Ammon's horn (tissue), 1 donor: ENCODE data around the gene SWI5.
"Not testable (repeated sequence)": the region's sequence is repeated elsewhere in the genome, so short reads cannot be mapped to it uniquely, and the experiment has no call there.

Experiments used
- DNase-seq: peaks from one replicate; pipeline ENCODE4 v3.0.0-alpha.2; 2016; ENCODE audit warnings: low spot score

Gene SWI5

DNA sequence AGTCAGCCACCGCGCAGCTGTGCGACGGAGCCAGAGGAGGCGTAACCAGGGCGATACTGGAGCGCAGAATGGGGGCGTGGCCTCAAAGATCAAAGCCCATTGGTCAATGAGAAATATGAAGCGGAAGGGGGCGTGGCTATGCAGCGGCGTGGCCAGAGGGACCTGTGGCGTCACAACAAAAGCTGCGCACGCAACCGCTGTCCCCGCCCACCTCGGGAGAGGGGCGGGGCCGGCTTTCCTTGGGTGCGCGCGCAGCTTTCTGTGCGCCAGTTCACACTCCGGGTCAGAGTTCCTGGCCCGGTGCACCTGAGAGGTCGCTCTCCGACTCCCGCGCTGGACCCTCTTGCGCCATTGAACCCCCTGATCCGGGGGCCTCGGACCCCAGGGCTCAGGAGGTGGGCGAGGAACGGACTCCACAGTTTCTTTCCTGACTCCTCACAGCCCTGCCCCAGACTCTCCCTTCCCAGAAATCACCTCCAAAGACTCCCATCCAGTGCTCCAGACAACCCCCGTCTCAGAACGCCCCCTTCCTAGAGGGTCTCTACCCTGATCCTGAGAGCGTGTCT, at the start of gene SWI5:
SWI5 (plus strand) TSS at position 269 of the 566 bp plus-strand sequence.
- DNase-seq: peak; percentile 99

DNA sequence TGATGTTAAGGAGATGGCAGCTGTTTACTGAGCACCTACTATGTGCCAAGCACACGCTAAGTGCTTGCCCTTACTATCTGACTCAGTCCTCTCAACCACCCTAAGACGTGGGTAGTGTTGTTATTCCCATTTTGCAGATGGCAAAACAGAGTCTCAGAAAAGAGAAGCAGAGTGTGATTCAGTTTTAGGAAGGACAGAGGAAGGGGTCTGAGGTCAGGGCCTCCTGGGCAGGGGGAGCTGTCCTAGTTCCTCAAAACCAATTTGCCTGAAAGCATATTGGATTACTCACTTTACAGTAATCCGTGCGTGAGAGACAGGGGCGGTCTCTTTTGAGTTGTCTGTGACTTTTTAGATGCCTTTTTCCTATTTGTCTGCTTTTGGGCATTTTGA, 49.7 kb upstream of the SWI5 start:
- no peak for DNase-seq

DNA sequence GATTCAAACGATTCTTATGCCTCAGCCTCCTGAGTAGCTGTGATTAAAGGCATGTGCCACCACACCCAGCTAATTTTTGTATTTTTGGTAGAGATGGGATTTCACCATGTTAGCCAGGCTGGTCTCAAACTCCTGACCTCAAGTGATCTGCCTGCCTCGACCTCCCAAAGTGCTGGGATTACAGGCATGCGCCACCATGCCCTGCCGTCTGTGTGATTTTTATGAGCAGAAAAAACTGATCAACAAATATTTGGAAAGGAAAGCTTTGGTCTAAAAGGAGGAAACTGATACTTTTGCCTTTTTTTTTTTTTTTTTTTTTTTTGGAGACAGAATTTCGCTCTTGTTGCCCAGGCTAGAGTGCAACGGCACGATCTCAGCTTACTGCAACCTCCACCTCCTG, 45.2 kb upstream of the SWI5 start:
- not testable (repeated sequence) for DNase-seq

DNA sequence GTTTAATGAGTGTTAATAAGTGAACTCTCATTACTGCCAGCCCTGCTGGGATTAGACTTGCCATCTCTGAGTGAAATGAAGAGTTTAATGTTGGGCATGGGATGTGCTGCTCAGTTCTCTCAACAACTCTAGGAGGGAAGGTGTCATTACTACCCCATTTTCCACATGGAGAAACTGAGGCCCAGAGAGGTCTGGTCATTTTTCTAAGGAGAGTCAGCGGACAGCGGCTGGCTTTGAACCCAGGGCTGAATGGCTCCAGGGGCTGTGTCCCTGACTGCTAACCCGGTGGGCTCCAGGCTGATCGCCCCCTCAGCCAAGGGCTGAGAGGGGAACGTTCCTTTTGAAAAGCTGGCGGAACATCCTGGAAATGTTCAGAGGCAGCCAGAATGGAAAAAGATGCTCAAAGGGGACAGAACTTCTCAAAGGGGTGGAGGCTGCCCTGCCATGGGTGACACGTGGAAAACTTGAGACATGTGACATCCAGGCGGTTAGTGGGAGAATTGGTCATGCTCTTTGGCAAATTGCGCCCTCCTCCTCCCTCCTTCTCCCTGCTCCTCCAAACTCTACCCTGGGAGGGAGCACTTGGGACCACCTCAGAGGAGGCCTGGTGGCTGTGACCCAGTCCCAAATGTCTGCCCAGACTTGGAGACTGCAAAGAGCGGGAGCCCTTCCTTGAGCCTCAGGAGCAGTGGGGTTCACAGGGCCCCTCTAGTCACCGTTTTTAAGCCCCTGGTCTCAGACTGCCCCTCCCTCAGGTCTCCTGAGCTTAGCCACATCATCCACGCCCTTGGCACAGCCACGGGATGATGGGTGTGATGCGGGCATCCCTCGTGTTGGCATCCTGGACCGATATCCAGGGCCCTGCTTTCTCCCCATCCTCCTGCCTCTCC, 44.2 kb upstream of the SWI5 start:
- DNase-seq: no peak

DNA sequence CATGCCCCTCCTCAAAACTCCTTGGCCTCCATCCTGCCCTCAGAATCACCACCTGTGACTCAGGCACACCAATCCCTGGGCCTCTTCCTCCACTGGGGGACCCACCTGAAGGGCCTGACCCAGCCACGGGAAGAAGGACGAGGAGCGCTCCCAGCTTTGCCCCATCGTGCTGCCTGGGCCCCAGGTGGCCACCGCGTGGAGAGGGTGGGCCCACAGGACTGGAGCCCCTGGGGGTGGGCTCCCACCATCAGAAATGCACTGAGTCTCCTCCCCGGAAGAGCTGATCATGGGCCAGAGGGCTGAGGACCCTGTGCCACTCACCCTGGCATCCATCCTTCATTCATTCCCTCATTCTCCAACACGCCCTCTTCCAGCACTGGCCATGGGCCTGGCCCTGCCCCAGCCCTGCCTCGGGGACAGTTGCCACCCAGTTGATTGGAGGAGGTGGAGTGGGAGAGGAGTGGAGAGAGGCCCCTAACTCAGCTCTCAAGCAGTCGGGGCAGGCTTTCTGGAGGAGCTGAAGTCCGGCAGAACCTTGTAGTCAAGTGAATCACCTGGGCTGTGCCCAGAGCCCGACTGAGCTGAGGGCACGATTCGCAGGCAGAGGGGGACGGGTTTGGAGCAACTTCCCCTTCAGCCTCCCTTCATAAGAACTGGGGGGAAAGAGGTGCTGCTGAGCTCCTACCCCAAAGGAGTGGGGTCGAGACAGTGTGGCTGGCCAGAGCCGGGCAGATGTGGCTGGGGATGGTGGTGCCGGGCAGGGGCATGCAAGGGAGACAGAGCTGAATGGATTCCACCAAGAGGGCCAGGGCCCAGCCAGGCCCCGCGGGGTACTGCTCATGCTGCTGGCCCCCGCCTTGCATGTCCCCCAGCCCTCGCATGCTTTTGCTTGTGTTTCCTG, 43.3 kb upstream of the SWI5 start:
- no peak for DNase-seq

DNA sequence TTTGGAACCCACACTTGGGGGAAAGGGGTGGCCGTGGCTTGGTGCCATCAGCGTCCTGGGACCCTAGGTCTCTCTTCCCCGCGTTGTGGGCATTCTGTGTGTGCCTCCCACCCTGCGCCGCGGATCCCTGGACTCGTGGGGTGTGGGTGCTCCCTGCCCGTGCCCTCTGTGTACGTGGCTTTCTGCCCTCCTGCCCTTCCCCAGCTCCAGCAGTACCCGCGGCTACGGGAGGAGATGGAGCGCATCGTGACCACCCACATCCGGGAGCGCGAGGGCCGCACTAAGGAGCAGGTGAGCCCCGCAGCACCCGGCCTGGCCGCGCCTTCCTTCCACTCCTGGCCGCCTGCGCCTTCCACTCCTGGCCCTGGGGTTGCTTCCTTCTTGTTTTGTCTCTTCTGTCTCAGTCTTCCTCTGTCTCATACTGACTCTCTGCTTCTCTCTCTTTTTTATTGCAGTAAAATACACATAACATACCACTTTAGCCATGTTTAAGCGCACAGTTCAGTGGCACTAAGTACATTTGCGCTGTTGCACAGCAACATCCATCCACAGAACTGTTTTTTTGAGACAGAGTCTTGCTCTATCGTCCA, 42.2 kb upstream of the SWI5 start:
- no peak for DNase-seq

DNA sequence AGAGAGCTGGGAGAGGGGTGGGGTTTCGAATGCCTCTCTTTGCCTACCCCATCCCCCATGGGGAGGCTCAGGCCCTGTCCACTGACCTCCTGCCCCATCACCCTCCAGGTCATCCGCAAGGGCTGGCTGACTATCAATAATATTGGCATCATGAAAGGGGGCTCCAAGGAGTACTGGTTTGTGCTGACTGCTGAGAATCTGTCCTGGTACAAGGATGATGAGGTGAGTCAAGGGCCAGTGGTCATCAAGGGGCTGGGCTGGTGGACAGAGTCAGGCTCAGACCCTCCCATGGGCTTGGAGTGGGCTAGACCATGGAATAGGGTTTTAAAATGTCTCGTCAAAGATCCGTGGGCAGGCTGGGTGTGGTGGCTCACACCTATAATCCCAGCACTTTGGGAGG, 34.0 kb upstream of the SWI5 start:
- no peak for DNase-seq

DNA sequence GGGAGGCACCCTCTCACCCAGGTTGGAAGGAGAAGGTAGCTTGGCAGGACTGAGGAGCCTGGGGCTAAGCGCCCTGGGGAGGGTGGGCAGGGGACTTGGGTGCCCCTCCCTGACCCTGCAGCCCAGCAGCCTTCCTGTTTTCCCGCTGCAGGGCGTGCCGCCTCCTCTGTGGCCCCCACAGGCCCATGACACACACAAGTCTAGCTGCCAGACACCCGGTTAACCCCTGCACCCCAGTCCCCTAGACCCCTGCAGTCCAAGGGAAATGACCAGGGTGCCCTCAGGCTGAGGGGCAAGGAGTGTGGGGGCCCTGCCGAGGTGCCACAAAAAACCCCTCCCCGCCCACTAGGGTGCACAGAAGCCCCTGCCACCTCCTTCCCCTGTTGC, 33.3 kb upstream of the SWI5 start:
- DNase-seq: no peak

DNA sequence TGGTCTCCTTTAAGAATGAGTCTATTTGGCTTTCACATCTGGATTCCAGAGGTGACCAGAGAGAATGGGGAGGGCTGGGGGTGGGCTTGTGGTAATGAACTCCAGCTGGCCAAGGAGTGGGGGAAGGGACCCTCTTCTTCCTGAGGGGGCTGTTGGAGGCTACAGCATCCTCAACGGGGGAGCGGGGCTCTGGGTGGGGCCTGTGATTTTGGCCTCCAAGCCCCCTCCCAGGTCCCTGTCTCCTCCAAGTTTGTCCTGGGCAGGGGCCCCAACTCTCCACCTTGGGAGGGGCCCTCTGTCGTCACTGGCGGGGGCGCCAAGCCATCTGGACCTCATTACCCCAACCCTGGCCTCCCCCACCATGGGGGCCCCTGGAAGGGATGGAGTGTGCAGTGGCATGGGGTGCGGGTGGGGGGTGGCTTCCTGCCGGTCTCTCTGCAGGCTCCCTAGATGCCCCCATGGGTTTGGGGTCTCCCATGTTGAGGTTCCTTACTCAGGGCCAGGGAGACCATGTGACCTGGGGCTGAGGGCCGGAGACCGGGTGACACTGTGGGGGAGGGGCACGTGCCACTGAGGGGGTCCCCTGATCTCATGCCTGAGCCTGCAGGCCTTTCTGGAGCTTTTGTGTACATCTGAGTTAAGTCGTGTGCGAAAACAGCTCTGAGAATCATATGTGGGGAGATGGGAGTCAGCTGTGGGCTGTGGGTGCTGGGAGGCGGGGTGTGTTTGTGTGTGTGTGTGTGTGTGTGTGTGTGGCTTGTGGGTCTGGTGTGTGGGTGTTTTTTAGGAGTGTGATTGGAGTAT, 32.7 kb upstream of the SWI5 start:
- DNase-seq: no peak

DNA sequence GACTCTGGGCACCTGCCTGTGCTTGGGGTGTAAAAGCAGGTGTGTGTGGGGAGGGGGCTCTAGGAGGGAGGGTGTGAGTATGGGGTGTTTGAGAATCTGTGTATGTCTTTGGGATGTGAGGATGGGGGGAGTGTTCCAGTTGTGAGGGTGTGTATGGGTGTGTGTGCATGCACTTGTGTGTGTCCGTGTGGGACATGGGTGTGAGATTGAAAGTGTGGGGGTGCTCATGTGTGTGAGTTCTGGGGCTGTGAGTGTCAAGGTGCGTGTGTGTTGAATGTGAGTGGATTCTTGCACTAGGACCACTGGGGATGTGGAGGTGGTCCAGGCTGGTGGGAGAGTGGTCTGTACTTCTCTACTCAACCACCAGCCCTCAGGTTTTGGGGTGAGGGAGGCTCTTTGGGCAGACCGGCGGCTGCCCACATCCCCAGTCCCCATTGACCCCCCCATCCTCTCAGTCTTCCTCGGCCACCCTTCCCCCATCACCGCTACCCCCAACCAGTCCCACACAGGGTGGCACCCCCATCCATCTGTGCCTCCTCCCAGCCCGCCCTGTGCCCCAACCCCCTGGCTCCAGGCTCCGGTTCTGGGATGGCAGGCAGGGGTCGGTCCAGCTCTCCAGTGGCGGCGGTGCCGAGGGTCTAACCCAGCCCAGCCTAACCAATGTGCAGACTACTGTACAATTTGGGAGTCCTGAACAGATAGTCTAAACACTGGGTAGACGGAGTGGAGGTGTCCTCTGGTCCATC, 31.8 kb upstream of the SWI5 start:
- no peak for DNase-seq

DNA sequence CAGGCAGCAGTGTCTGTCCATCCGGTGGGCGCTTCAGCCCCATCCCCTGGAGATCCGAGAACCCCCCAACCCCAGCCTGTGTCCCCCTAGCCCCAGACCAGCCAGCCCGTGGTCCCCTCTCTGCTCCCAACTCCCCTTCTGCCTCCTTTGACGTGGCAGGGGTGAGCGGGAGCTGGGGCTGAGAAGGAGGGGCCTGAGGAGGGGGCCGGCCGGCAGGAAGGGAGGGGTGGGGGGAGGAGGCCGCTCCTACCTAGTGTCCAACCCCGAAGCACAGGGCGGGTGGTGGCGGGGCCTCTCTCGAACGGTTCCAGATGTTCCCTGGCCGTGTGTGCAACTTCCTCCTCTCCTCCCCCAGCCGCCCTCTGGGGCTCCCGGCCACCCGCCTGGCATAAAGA, 31.2 kb upstream of the SWI5 start:
- DNase-seq: no peak

DNA sequence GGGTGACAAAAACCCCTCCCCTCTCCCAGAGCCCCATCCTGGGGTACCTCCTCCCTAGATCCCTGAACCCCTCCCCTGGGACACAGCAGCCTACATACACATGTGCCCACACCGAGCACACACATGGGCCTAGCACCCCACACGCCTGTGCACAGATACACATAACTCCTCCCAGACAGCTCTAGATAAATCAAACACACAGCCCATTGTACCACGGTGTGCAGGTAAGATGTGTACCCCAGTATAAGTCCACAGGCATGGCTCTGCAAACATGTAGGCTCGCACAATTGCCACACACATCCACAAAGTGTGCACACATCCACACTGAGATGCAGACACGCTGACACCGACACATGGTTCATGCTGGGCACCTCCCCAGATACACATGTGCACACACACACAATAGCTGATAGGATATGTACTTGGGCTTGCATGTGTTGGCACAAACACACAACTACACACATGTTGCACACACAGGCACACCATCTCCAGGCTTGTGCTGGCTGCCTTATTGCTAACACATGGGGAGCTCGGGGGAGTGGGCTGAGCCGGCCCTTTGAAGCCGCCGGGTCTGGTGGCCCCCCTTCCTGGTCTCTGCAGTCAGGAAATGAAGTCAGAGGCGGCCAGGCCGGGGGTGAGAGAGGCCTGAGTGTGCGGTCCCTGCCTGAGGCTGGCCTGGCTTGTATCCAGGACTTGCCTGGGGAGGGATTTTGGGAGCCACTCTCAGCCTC, 30.5 kb upstream of the SWI5 start:
- DNase-seq: no peak

DNA sequence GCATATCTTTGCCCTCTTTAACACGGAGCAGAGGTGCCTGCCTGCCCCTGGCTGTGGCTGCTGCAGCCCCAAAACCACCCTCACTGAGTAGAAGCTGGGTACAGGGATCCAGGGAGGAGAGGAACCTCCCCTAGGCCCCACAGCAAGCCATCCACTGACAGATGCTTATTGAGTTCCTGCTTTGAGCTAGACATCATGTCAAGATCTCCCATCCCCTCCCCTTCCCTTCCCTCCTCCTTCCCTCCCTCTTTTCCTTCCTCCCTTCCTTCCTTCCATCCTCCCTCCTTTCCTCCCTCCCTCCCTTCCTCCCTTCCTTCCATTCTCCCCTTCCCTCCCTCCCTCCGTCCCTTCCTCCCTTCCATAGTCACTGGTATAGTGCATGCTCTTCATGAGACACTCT, 29.6 kb upstream of the SWI5 start:
- DNase-seq: no peak

DNA sequence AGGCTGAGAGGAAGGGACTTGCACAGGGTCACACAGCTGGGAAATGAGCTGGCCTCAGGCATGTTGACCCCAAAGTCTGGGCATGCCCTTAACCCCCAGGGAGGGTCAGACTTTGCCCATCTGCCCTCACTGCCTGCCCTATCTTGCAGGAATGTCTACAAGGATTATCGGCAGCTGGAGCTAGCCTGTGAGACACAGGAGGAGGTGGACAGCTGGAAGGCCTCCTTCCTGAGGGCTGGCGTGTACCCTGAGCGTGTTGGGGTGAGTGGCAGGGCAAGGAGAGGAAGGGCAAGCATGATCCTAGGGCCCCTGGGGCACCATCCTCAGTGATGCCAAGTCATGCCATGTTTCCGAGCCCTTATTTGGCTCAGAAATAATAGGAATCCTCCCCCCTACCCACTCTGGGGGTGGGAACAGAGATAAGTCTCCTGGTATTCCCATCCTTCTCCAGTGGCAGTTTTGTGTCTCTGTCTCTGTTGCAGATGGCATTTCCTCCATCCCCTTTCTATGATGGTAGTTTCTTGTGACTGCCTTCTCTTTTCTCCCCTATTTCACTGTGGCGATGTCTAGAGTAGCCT, 28.8 kb upstream of the SWI5 start:
- no peak for DNase-seq

DNA sequence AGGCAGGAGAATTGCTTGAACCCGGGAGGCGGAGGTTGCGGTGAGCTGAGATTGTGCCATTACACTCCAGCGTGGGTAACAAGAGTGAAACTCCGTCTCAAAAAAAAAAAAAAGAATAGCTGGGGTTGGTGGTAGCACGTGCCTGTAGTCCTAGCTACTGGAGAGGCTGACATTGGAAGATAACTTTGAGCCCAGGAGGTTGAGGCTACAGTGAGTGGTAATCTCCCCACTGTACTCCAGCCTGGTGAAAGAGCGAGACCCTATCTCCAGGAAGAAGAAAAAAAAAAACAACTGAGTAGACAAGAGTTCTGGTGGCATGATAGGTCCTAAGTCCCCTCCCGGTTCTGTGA, 26.5 kb upstream of the SWI5 start:
- no peak for DNase-seq

DNA sequence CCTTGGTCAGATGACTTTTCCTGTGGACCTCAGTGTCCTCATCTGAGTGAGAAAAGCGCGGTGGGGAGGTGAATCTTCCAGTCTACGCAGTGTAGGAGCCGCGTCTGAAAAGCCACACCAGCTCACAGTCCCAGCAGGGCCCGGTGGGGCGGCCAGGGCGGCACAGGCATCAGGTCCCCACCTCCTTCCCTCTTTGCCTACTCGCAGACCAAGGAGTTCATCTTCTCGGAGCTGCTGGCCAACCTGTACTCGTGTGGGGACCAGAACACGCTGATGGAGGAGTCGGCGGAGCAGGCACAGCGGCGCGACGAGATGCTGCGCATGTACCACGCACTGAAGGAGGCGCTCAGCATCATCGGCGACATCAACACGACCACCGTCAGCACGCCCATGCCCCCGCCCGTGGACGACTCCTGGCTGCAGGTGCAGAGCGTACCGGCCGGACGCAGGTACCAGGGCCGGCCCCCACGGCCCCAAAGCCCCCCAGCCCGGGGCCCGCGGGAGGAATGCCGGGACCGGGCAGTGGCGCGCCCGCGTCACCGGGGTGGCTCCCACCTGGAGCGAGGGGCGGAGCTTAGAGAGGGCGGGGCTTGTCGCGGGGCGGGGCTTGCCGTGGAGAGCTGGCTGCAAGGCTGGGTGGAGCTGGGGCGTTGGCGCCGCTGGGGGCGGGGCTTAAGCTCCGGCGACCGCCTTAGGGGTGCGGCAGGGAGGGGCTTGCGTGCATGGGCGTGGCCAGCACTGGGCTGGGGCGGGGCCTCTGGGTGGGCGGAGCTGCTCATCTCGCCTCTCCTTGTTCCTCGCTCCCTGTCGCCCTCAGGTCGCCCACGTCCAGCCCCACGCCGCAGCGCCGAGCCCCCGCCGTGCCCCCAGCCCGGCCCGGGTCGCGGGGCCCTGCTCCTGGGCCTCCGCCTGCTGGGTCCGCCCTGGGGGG, 25.9 kb upstream of the SWI5 start:
- DNase-seq: peak; percentile 70

DNA sequence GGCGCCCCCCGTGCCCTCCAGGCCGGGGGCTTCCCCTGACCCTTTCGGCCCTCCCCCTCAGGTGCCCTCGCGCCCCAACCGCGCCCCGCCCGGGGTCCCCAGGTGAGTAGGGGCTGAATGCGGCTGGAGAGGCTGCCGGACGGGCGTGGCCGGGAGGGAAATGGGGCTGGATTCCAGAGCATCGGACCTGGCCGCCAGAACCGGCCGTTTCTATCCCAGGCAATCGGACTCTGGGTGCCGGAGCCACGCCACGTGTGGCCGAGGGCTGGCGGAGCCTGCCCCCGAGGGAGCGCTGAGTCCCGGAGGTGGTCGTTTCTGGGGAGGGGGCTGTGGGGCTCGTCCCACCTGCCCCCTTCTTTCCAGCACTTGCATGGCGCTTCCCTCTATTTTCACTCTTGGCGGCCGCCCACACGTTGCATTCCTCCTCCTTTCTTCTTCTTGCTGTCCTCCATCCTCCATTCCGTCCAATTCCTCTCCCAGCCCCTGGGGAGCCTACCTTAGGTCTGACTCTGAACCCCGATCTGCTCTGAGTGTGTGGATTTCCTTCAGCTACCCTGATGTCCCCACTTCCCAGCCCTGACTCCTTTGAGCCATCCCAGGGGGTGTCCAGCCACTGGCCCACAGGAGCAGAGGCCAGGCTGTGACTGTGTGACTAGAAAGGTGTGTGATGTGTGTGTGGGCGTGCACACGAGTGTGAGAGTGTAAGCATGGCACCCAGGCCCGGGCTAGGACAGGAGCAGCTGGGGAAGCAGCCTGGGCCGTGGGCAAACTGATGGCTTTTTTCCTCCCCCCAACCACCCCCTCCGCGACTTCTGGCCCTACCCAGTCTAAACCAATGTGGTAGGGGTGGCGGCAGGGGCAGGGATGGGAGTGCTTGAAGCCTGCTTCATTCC, 25.0 kb upstream of the SWI5 start:
- DNase-seq: no peak

DNA sequence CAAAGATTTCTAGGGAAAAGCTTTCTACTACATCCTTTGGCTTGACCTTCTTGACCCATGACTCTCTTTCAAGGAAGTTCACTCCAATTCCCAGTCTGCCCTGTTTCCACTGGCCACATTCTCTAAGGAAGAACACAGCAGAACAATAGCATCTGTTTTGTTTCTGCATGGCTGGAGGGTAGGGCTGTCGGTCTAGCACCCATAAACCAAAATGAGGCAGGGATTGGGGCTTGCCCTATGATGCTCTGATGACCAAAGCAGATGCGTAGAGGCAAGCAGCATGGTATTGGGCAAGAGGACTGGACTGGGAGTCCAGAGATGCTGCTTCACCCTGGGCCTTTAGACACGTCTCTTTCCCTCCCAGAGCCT, 24.4 kb upstream of the SWI5 start:
- no peak for DNase-seq
